ENCODE results near the gene SBF2. TPM values are rescaled to one million over a fixed set of nuclear protein-coding genes. Genes with fewer than 3 reads are reported as not detected.

Gene SBF2
- total RNA-seq, 2 donors from 2014 or later: 53.8 to 60.8 TPM

GRCh38 chr11:10058356-10058755, 235.7 kb downstream of the SBF2 start:
- Histone ChIP-seq H3K27me3 (replicated peaks; ENCODE audit: insufficient read depth) (no peaks in the 10 kb centered on the region), H3K4me1 (ENCODE audit: control insufficient read depth in 1 of 2, low read depth in 2 of 2) (no peaks in the 10 kb centered on the region), H3K27ac (no peak overlapping the region), H3K36me3 (no peaks in the 10 kb centered on the region), H3K9me3 (peaks cover 16% of the 10 kb centered on the region), H3K4me3 (no peak overlapping the region)
- ATAC-seq (ENCODE audit: insufficient number of reproducible peaks, low FRiP score, low read depth) (no peak), DNase-seq (ENCODE audit: low spot score) (no peak)
- no peak for TF ChIP-seq CTCF (IDR thresholded peaks at IDR 0.05)

- Histone ChIP-seq H3K36me3 (no peaks in the 10 kb centered on the region), H3K27ac (no peak overlapping the region), H3K4me1 (ENCODE audit: control insufficient read depth in 1 of 2, low read depth in 2 of 2) (peaks cover 0 to 7% of the 10 kb centered on the region in 2 donors), H3K27me3 (replicated peaks; ENCODE audit: insufficient read depth) (no peaks in the 10 kb centered on the region), H3K9me3 (no peaks in the 10 kb centered on the region), H3K4me3 (no peak overlapping the region)
- ATAC-seq (ENCODE audit: insufficient number of reproducible peaks, low FRiP score, low read depth) (no peak), DNase-seq (ENCODE audit: low spot score) (no peak)
- TF ChIP-seq CTCF (IDR thresholded peaks at IDR 0.05): no peak
These were observed 242.0 kb downstream of the SBF2 start for GRCh38 chr11:10051868-10052586.

GRCh38 chr11:10050561-10050960, 243.5 kb downstream of the SBF2 start:
- Histone ChIP-seq H3K27me3 (replicated peaks; ENCODE audit: insufficient read depth) (no peaks in the 10 kb centered on the region), H3K27ac (no peak overlapping the region), H3K4me3 (no peak overlapping the region), H3K9me3 (peaks cover 6% of the 10 kb centered on the region), H3K4me1 (ENCODE audit: control insufficient read depth in 1 of 2, low read depth in 2 of 2) (peaks cover 0 to 7% of the 10 kb centered on the region in 2 donors), H3K36me3 (no peaks in the 10 kb centered on the region)
- no peak for TF ChIP-seq CTCF (IDR thresholded peaks at IDR 0.05)
- ATAC-seq (ENCODE audit: insufficient number of reproducible peaks, low FRiP score, low read depth) (no peak), DNase-seq (ENCODE audit: low spot score) (no peak)

- Histone ChIP-seq H3K9me3 (peaks cover 14% of the 10 kb centered on the region), H3K27me3 (replicated peaks; ENCODE audit: insufficient read depth) (no peaks in the 10 kb centered on the region), H3K27ac (no peak overlapping the region), H3K4me3 (no peak overlapping the region), H3K4me1 (ENCODE audit: control insufficient read depth in 1 of 2, low read depth in 2 of 2) (peaks cover 0 to 7% of the 10 kb centered on the region in 2 donors), H3K36me3 (no peaks in the 10 kb centered on the region)
- no peak for ATAC-seq (ENCODE audit: insufficient number of reproducible peaks, low FRiP score, low read depth)
- no peak for DNase-seq (ENCODE audit: low spot score)
- TF ChIP-seq CTCF (IDR thresholded peaks at IDR 0.05): no peak
These were observed 244.3 kb downstream of the SBF2 start for GRCh38 chr11:10049756-10050155.

GRCh38 chr11:10048350-10048749, 245.7 kb downstream of the SBF2 start:
- DNase-seq (ENCODE audit: low spot score): no peak
- no peaks in the 10 kb centered on the region for H3K36me3 ChIP-seq
- H3K4me1 ChIP-seq (ENCODE audit: control insufficient read depth in 1 of 2, low read depth in 2 of 2): peaks cover 0 to 7% of the 10 kb centered on the region in 2 donors
- H3K27ac ChIP-seq: no peak overlapping the region
- H3K9me3 ChIP-seq: peaks cover 23% of the 10 kb centered on the region
- no peak overlapping the region for H3K4me3 ChIP-seq
- TF ChIP-seq CTCF (IDR thresholded peaks at IDR 0.05): no peak
- no peak for ATAC-seq (ENCODE audit: insufficient number of reproducible peaks, low FRiP score, low read depth)
- H3K27me3 ChIP-seq (replicated peaks; ENCODE audit: insufficient read depth): no peaks in the 10 kb centered on the region
